GM23248 (cell line): ENCODE results near the gene SCYGR1.

Experiments
- EZH2 ChIP-seq: fragments of 200-600 bp; sonication (generic); IDR thresholded peaks from 2 replicates; pipeline ENCODE4 v1.6.1; 2018; ENCODE audit warnings: antibody characterized with exemption, mild to moderate bottlenecking; ENCODE audit not compliant: insufficient read depth, poor library complexity, severe bottlenecking
- EZH2phosphoT487 ChIP-seq: fragments of 200-600 bp; sonication (generic); IDR thresholded peaks from 2 replicates; pipeline ENCODE4 v1.6.1; 2018; ENCODE audit warnings: antibody characterized with exemption, moderate library complexity, mild to moderate bottlenecking, low read depth; ENCODE audit not compliant: insufficient read depth

- TF ChIP-seq EZH2phosphoT487 (no peak), EZH2 (no peak)
Observed at GRCh38 chr2:227370092-227370491, 17.7 kb downstream of the SCYGR1 start.
